Cardiac fibroblast (primary cell): Measurements from ENCODE around the gene FSD1L.
A peak's percentile ranks its signal among the peaks of the same experiment; 100 is the strongest.

ENCODE experiments used
- DNase-seq, 2 donors: peaks; one replicate each; pipeline versions ENCODE4 v3.0.0 to v3.0.0-alpha.2; 2010; ENCODE audit warnings: low read depth in 2 of 2
- H3K4me3 ChIP-seq, 2 donors: replicated peaks in 1 of 2; 1 replicate in 1 of 2; 2 replicates in 1 of 2; pipeline ENCODE4 v1.5.1; 2011; ENCODE audit warnings: low read depth in 2 of 2, low read length in 2 of 2, mild to moderate bottlenecking in 2 of 2, moderate library complexity in 1 of 2
- TF ChIP-seq, protein P1 (sequence below): IDR thresholded peaks from one replicate; pipeline ENCODE4 v1.5.1; 2011; ENCODE audit warnings: low read depth, mild to moderate bottlenecking, low read length, inconsistent platforms

Gene FSD1L

DNA sequence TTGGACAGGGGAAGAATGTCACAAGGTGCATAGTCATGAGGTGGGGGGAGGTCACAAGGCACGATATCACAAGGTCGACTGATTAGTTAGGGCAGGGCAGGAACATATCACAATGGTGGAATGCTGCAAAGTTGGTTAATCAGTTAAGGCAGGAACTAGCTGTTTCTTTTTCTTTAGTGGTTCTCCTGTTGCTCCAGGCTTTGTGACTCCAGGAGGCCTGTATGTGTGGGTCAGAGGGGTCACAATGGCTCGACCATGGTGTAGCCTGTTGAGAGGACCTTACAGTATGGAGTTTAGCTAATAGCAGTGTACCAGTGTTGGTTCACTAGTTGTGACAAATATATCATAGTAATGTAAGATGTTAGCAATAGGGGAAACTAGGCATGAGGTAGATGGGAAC, 12.4 kb upstream of the FSD1L start:
- no peak overlapping the region for H3K4me3 ChIP-seq
- DNase-seq: no peak
- TF ChIP-seq, protein P1, sequence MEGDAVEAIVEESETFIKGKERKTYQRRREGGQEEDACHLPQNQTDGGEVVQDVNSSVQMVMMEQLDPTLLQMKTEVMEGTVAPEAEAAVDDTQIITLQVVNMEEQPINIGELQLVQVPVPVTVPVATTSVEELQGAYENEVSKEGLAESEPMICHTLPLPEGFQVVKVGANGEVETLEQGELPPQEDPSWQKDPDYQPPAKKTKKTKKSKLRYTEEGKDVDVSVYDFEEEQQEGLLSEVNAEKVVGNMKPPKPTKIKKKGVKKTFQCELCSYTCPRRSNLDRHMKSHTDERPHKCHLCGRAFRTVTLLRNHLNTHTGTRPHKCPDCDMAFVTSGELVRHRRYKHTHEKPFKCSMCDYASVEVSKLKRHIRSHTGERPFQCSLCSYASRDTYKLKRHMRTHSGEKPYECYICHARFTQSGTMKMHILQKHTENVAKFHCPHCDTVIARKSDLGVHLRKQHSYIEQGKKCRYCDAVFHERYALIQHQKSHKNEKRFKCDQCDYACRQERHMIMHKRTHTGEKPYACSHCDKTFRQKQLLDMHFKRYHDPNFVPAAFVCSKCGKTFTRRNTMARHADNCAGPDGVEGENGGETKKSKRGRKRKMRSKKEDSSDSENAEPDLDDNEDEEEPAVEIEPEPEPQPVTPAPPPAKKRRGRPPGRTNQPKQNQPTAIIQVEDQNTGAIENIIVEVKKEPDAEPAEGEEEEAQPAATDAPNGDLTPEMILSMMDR: no peak

DNA sequence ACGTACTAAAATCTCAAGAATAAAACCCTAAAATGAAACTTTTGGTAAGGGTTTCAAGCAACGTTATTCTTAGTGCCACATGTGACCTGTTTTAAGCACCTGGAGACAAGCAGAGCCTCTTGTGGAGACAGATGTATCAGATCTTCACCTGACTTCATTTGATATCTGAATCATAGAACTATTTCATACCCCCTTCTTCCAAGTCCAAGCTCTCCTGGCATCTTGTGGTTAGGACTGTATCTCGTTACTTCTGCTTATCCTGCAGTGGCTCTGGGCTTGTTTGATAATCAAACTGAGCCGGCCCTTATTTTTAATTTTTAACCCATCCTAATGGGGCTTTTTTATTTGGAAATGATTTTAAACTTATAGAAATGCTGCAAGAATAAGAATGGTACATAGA, 11.1 kb upstream of the FSD1L start:
- DNase-seq: no peak
- no peak overlapping the region for H3K4me3 ChIP-seq
- TF ChIP-seq, protein P1: no peak

DNA sequence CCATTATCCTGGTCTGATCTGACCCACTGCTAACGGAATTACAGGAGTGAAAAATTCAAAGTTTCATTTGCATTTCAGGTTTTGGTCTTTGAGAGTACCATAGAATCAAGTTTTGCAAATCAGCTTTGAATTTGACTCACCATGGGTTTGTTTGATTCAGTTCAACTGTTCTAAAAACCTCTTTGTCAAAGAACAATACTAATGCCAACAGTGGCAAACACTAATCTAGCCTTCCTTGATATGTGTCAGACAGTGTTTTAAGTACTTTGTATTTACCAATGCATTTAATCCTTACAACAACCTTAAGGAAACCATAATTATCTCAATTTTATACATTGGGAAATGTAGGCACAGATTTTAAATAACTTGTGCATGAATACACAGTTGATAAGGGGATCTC, 10.1 kb upstream of the FSD1L start:
- TF ChIP-seq, protein P1: no peak
- H3K4me3 ChIP-seq: no peak overlapping the region
- DNase-seq: no peak

DNA sequence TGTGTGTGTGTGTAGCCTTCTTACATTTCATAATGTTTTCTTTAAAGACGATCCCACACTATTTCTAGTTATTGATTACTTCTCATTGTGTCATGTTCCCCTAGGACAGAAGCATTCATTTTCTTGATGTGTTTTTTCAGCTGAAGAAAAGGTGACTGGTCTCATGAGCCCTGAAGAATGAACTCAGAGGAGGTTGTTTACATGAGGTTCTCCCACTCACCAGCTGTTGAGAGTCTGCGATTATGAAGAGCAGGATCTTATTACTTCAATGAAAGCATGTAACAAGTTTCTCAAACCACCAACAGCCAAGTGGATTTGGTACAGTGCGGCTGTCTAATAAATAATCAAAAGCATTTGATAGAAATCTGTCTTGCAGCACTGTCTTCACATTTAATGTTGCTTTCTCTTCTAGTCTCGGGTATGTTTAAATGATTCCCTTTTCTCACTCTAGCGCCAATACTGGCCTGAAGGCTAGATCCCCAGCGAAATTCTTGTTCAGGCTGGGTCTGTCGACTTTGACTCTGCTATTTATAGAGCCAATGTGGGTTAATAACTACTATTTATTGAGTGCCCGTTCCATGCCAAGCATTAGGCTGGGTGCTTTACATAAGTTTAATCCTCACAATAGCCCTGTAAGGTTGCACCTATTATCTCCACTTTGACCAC, 9.6 kb upstream of the FSD1L start:
- no peak overlapping the region for H3K4me3 ChIP-seq
- DNase-seq: peak; percentile 73 to 76

DNA sequence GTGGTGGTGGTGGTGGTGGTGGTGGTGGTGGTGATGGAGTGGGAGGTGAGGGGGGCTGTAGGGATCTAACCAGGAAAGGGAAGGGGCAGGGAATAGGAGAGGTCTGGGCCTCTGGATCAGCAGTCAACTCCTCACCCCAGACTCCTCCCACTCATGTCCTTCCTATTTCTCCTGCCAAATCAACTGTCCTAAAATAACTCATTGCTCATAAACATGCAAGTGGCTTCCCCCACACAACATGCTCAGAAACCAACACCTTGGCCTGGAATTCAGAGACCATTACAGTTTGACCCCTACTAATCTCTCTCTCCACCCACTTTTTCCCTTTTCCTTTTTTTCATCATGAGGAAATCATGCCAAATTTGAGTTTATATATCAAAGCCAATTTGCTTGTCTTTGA, 8.4 kb upstream of the FSD1L start:
- peak; percentile 58 to 80 for DNase-seq
- TF ChIP-seq, protein P1: no peak
- no peak overlapping the region for H3K4me3 ChIP-seq

More for the DNA sequence above, 9.6 kb upstream of the FSD1L start:
- TF ChIP-seq, protein P1: no peak

DNA sequence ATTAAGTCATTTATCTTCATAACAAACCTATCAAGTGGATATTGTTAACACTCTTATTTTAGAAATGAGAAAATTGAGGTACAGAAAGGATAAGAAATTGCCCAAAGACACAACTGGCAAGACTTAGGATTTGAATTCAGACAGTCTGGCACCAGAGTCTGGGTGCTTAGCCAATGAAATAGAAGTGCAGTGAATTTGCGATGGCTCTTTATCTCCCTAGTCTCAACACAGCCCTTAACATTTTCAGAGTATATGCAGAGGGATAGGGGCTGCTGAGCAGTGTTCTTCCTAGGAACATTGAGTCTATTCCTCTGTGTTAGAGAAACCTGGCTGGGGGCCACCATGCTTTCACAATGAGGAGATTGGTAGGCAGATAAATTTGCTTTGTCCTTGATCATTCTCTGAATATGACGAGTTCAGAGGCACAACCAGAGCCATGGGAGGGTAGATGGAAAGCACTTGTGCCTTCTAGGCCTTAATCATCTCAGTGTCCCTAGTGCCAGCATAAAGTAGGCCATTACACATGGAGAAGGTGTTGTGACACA, 6.1 kb upstream of the FSD1L start:
- DNase-seq: peak; percentile 24 to 47
- H3K4me3 ChIP-seq: no peak overlapping the region
- TF ChIP-seq, protein P1: no peak
